ENCODE results near the gene TROAP.

Gene TROAP

GRCh38 chr12:49355913-49356312, 32.9 kb downstream of the TROAP start:
- no peak overlapping the region for H3K4me3 ChIP-seq (ENCODE audit: low read depth, low read length)
- TF ChIP-seq CTCF (IDR thresholded peaks at IDR 0.05; ENCODE audit: low read depth, low read length): no peak
- no peak for TF ChIP-seq MAX (IDR thresholded peaks at IDR 0.05; ENCODE audit: low read depth, low read length)
- DNase-seq (ENCODE audit: low read depth): no peak

- no peak overlapping the region for H3K4me3 ChIP-seq (ENCODE audit: low read depth, low read length)
- TF ChIP-seq CTCF (IDR thresholded peaks at IDR 0.05; ENCODE audit: low read depth, low read length) (peak; percentile 28), POLR2A (IDR thresholded peaks at IDR 0.05; ENCODE audit: extremely low read depth, insufficient read length) (no peak)
- peak; percentile 63 for DNase-seq (ENCODE audit: low read depth)
Measured at GRCh38 chr12:49357103-49357678, 34.1 kb downstream of the TROAP start.

GRCh38 chr12:49358483-49359141, 35.6 kb downstream of the TROAP start:
- peak; percentile 85 for DNase-seq (ENCODE audit: low read depth)
- H3K4me3 ChIP-seq (ENCODE audit: low read depth, low read length): no peak overlapping the region
- TF ChIP-seq POLR2A (IDR thresholded peaks at IDR 0.05; ENCODE audit: extremely low read depth, insufficient read length) (no peak), MAX (IDR thresholded peaks at IDR 0.05; ENCODE audit: low read depth, low read length) (no peak; the same call in 1 of the 2 replicates), CTCF (IDR thresholded peaks at IDR 0.05; ENCODE audit: low read depth, low read length) (peak; percentile 92), MYC (IDR thresholded peaks at IDR 0.05; ENCODE audit: low read depth, low read length) (0 out of 2 replicates have a peak, but pooled peaks have one; percentile 41)

- no peak overlapping the region for H3K4me3 ChIP-seq (ENCODE audit: low read depth, low read length)
- DNase-seq (ENCODE audit: low read depth): no peak
- TF ChIP-seq MYC (IDR thresholded peaks at IDR 0.05; ENCODE audit: low read depth, low read length) (no peak), POLR2A (IDR thresholded peaks at IDR 0.05; ENCODE audit: extremely low read depth, insufficient read length) (no peak), MAX (IDR thresholded peaks at IDR 0.05; ENCODE audit: low read depth, low read length) (no peak), CTCF (IDR thresholded peaks at IDR 0.05; ENCODE audit: low read depth, low read length) (no peak)
Measured at GRCh38 chr12:49359671-49360070, 36.6 kb downstream of the TROAP start.

GRCh38 chr12:49362077-49362476, 39.0 kb downstream of the TROAP start:
- no peak for TF ChIP-seq CTCF (IDR thresholded peaks at IDR 0.05; ENCODE audit: low read depth, low read length)
- no peak for TF ChIP-seq MAX (IDR thresholded peaks at IDR 0.05; ENCODE audit: low read depth, low read length)
- no peak for TF ChIP-seq POLR2A (IDR thresholded peaks at IDR 0.05; ENCODE audit: extremely low read depth, insufficient read length)
- no peak for DNase-seq (ENCODE audit: low read depth)
- no peak overlapping the region for H3K4me3 ChIP-seq (ENCODE audit: low read depth, low read length)

- DNase-seq (ENCODE audit: low read depth): peak; percentile 44
- no peak overlapping the region for H3K4me3 ChIP-seq (ENCODE audit: low read depth, low read length)
- TF ChIP-seq MYC (IDR thresholded peaks at IDR 0.05; ENCODE audit: low read depth, low read length) (no peak), MAX (IDR thresholded peaks at IDR 0.05; ENCODE audit: low read depth, low read length) (no peak), POLR2A (IDR thresholded peaks at IDR 0.05; ENCODE audit: extremely low read depth, insufficient read length) (no peak), CTCF (IDR thresholded peaks at IDR 0.05; ENCODE audit: low read depth, low read length) (no peak)
Measured at GRCh38 chr12:49364989-49365388, 41.9 kb downstream of the TROAP start.

All from NB4 (cell line).